Muscle of arm (tissue), 14 donors: ENCODE data around the gene FKBP5. TPM values are rescaled to one million over a fixed set of nuclear protein-coding genes. Genes with fewer than 3 reads are reported as not detected.
"Not testable (repeated sequence)": the region's sequence is repeated elsewhere in the genome, so short reads cannot be mapped to it uniquely, and the experiment has no call there.

ENCODE experiments used
- DNase-seq: peaks from one replicate; pipeline ENCODE4 v3.0.0-alpha.2; 2013
- long read RNA-seq, 11 donors: transcript quantifications; one replicate each; lab custom pipeline, GENCODE V29; 2026
- polyA plus RNA-seq, 12 donors: library from polyadenylated mRNA; unstranded; fragments of 120-200 nt; gene quantifications; one replicate each; pipeline ENCODE4 v1.2.1, GENCODE V29; 2013; ENCODE audit not compliant: insufficient read length in 12 of 12

The FKBP5 gene
- polyA plus RNA-seq = 10 to 100 TPM in 11 of 12 donors, not detected in 1; 11.5 to 28.3 (median 19.7) TPM
- long read RNA-seq, donor 1, partial matches to known transcripts = 0 of 1 reads
- long read RNA-seq, donor 1, other reads (novel, unspliced or antisense) = 0 of 1 reads
- long read RNA-seq, donor 2, partial matches to known transcripts = 0 of 3 reads
- long read RNA-seq, donor 2, other reads (novel, unspliced or antisense) = 0 of 3 reads
- long read RNA-seq, donor 3, partial matches to known transcripts = 0 of 1 reads
- long read RNA-seq, donor 3, other reads (novel, unspliced or antisense) = 0 of 1 reads
- long read RNA-seq, donor 4, partial matches to known transcripts = 0 of 1 reads
- long read RNA-seq, donor 4, other reads (novel, unspliced or antisense) = 0 of 1 reads
- long read RNA-seq, donor 5, transcript FKBP5-201 (11 exons, 3,772 nt) = major isoform, 6 of 6 reads
- long read RNA-seq, donor 5, partial matches to known transcripts = 0 of 6 reads
- long read RNA-seq, donor 5, other reads (novel, unspliced or antisense) = 0 of 6 reads
- long read RNA-seq, donor 6, partial matches to known transcripts = 0 of 2 reads
- long read RNA-seq, donor 6, other reads (novel, unspliced or antisense) = 0 of 2 reads
- long read RNA-seq, donor 7 = 0 reads
- long read RNA-seq, donor 8, transcript FKBP5-201 (11 exons, 3,772 nt) = major isoform, 7 of 7 reads
- long read RNA-seq, donor 8, partial matches to known transcripts = 0 of 7 reads
- long read RNA-seq, donor 8, other reads (novel, unspliced or antisense) = 0 of 7 reads
- long read RNA-seq, donor 9, partial matches to known transcripts = 6 of 6 reads
- long read RNA-seq, donor 9, other reads (novel, unspliced or antisense) = 0 of 6 reads
- long read RNA-seq, donor 10, partial matches to known transcripts = 0 of 2 reads
- long read RNA-seq, donor 10, other reads (novel, unspliced or antisense) = 0 of 2 reads
- long read RNA-seq, donor 11, transcript FKBP5-201 (11 exons, 3,772 nt) = major isoform, 7 of 7 reads
- long read RNA-seq, donor 11, partial matches to known transcripts = 0 of 7 reads
- long read RNA-seq, donor 11, other reads (novel, unspliced or antisense) = 0 of 7 reads

- peak; percentile 84 for DNase-seq
These were observed at the start of gene FKBP5 for GRCh38 chr6:35688605-35689322. FKBP5 (minus strand) TSS chr6:35688915; CDS start chr6:35642824, 46,091 bp downstream.

GRCh38 chr6:35737413-35738211, 48.9 kb upstream of the FKBP5 start:
- peak; percentile 74 for DNase-seq

- DNase-seq = no peak
These were observed 48.3 kb upstream of the FKBP5 start, which contains the start of gene ARMC12 for GRCh38 chr6:35736982-35737412. ARMC12 (plus strand) TSS chr6:35737032; CDS start chr6:35737109, 77 bp downstream.

GRCh38 chr6:35736253-35736894, 47.7 kb upstream of the FKBP5 start:
- peak; percentile 70 for DNase-seq

GRCh38 chr6:35735452-35735851, 46.7 kb upstream of the FKBP5 start:
- no peak for DNase-seq

- not testable (repeated sequence) for DNase-seq
These were observed 45.6 kb upstream of the FKBP5 start for GRCh38 chr6:35734319-35734718.

GRCh38 chr6:35733633-35734032, 44.9 kb upstream of the FKBP5 start:
- DNase-seq = no peak

- DNase-seq = peak; percentile 92
These were observed 43.2 kb upstream of the FKBP5 start for GRCh38 chr6:35731736-35732532.

- DNase-seq = peak; percentile 93
These were observed 42.7 kb upstream of the FKBP5 start for GRCh38 chr6:35731414-35731735.

GRCh38 chr6:35730745-35731413, 42.2 kb upstream of the FKBP5 start:
- DNase-seq = no peak

GRCh38 chr6:35729722-35730121, 41.0 kb upstream of the FKBP5 start:
- no peak for DNase-seq

- DNase-seq = no peak
These were observed 40.3 kb upstream of the FKBP5 start for GRCh38 chr6:35728683-35729678.

- DNase-seq = peak; percentile 85
These were observed 39.4 kb upstream of the FKBP5 start for GRCh38 chr6:35727935-35728682.

GRCh38 chr6:35727231-35727934, 38.7 kb upstream of the FKBP5 start:
- DNase-seq = peak; percentile 83

- DNase-seq = no peak
These were observed 37.2 kb upstream of the FKBP5 start for GRCh38 chr6:35725721-35726438.
